Pancreas (tissue), 10 donors: ENCODE results near the gene KRT77. TPM values are rescaled to one million over a fixed set of nuclear protein-coding genes. Genes with fewer than 3 reads are reported as not detected.

ENCODE experiments used
- ATAC-seq, 4 donors: fragments of 200-7000 bp; cut with Tn5 transposase; one replicate each; pipeline versions ENCODE4 v1.8.0 to v1.9.1; 2020; ENCODE audit warnings: mild to moderate bottlenecking in 4 of 4, moderate library complexity in 4 of 4
- DNase-seq, 6 donors: peaks; one replicate each; pipeline ENCODE4 v3.0.0-alpha.2; 2020
- FAIRE-seq: peaks from 2 replicates; lab custom pipeline; 2012; peaks lifted over from hg19 to GRCh38; lab: Jason Lieb, UNC
- H3K27ac ChIP-seq, 4 donors: fragments of 200-600 bp; sonication (generic); 1 replicate in 3 of 4; 2 replicates in 1 of 4; pipeline versions ENCODE4 v1.5.0 to v1.8.0; 2020
- H3K27me3 ChIP-seq, 4 donors: fragments of 200-600 bp; one replicate each; pipeline ENCODE4 v1.8.0; 2021
- H3K36me3 ChIP-seq, 3 donors: fragments of 200-600 bp; sonication (generic) in 1 of 3; one replicate each; pipeline versions ENCODE4 v1.5.0 to v1.8.0; 2020 to 2021
- H3K4me1 ChIP-seq, 3 donors: fragments of 200-600 bp; one replicate each; pipeline ENCODE4 v1.8.0; 2021
- H3K4me3 ChIP-seq, 4 donors: fragments of 200-600 bp; sonication (generic) in 2 of 4; one replicate each; pipeline versions ENCODE4 v1.5.0 to v1.8.0; 2020 to 2021
- H3K9me3 ChIP-seq, 4 donors: fragments of 200-600 bp; one replicate each; pipeline ENCODE4 v1.8.0; 2021
- WGBS, 2 donors: extraction: QIAGEN DNeasy Blood & Tissue Kit; methylation state at CpG; one replicate each; pipeline ENCODE4 v1.1.7; 2013; 5-methylcytosine and 5-hydroxymethylcytosine counted together
- intact Hi-C, 3 donors: fragments of 100-400 bp; cut with DNase I; formaldehyde crosslinking; loops; one replicate each; pipeline versions ENCODE4 v1.11.1 to v1.14.2; 2022
- polyA plus RNA-seq, 2 donors: library from polyadenylated mRNA; stranded (reverse); fragments of 200-250 nt; gene quantifications; one replicate each; pipeline ENCODE4 v1.2.3, GENCODE V29; 2013
- total RNA-seq, 6 donors: library from RNA; stranded (reverse); fragmentation: NEBNext Ultra II Directional in 4 of 6; extraction: Animal tissue kit (Norgen Biotek cat#: 25700) in 4 of 6; gene quantifications; one replicate each; pipeline versions ENCODE4 v1.2.1 to v1.2.4, GENCODE V29; 2021 to 2023
- TF ChIP-seq, protein P1 (sequence below), 4 donors: fragments of 200-600 bp; sonication (generic) in 3 of 4; IDR thresholded peaks; one replicate each; pipeline versions ENCODE4 v1.5.0 to v1.8.0; 2021; ENCODE audit warnings: antibody characterized with exemption in 4 of 4
- donor health status: healthy with polysubstance abuse.
- donor health status: DM: no; HTN: no; CAD: no; lungs with moderate emphysema.
- donor health status: DM: no; HTN: no; CAD: no.
- donor health status: control.
- donor health status: control.
- donor health status: Bipolar disorder and iron deficiency.
- donor health status: DM: yes; HTN: yes; CAD: no.
- donor health status: DM: no; HTN: no; CAD: no.
- donor health status: DM: no; HTN: no; CAD: no.
- donor health status: DM: yes; HTN: yes; CAD: no.

Gene KRT77
- total and polyA plus RNA-seq, 8 donors, result 0.07 TPM; not detected in 7

DNA sequence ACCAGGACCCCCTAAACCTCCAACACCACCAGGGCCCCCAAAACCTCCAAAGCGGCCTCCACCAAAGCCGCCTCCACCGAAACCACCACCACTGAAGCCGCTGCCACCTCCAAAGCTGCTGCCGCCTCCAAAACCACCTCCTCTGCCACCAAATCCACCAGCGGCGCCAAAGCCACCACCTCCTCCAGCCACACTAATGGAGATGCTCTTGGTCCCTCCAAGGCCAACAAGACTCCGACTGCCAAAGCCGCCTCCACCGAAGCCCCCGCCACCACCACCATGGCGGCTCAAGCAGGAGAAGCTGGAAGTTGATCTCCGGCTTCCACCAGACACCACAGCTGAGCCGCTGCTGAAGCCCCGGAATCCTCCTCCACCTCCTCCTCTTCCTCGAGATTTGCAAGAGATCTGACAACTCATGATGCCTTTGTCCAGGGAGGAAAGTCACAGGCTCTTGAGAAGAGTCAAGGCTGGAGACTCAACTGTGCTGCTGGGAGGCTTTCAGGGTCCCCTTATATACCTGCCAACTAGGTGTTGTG is 51.5 kb downstream of the KRT77 start, which contains the start of gene KRT2:
TSS of gene KRT2 (minus strand) at position 486 of the 536 bp plus-strand sequence. CDS start at position 417, 69 bp downstream.
- intact Hi-C loops, result no loop called here
- H3K27me3 ChIP-seq, result peaks cover 0 to 7% (median 0%) of the 10 kb centered on the region in 4 donors
- WGBS, 2 donors, result 93 to 95% methylated on average over 16 of the region's 16 CpGs
- no peak within 1 kb of the TSS for H3K27ac ChIP-seq
- ATAC-seq (no peak), FAIRE-seq (no peak), DNase-seq (no peak)
- H3K4me3 ChIP-seq, result no peak within 1 kb of the TSS
- no peaks in the 10 kb centered on the region for H3K36me3 ChIP-seq
- H3K4me1 ChIP-seq, result no peaks in the 10 kb centered on the region
- H3K9me3 ChIP-seq, result no peaks in the 10 kb centered on the region
- TF ChIP-seq, protein P1, sequence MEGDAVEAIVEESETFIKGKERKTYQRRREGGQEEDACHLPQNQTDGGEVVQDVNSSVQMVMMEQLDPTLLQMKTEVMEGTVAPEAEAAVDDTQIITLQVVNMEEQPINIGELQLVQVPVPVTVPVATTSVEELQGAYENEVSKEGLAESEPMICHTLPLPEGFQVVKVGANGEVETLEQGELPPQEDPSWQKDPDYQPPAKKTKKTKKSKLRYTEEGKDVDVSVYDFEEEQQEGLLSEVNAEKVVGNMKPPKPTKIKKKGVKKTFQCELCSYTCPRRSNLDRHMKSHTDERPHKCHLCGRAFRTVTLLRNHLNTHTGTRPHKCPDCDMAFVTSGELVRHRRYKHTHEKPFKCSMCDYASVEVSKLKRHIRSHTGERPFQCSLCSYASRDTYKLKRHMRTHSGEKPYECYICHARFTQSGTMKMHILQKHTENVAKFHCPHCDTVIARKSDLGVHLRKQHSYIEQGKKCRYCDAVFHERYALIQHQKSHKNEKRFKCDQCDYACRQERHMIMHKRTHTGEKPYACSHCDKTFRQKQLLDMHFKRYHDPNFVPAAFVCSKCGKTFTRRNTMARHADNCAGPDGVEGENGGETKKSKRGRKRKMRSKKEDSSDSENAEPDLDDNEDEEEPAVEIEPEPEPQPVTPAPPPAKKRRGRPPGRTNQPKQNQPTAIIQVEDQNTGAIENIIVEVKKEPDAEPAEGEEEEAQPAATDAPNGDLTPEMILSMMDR (IDR thresholded peaks at IDR 0.05), result no peak

DNA sequence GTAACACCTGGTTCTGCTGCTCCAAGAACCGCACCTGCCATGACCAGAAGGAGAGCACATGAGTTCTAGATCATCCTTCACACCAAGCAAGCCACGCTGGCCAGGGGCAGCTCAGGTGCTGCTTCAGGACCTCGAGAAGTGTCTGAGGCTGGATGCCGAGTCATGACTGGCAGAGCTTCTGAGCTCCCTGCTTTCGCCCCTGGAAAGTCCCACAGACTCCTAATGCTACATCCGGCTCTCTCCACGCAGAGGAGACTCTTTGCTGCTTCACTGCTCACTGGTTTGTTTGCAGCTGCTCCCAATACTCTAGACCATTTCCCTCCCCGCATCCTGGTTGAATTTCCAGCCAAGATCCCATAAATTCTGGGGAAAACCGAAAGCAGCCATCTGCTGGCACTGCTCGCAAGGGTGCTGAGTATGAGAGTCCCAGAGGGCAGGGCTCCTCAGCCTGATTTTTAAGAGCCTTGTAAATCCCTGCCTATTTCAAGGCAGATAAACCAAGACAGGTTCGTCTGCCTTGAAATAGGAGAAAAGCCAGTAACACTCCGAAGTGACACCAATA is 52.7 kb downstream of the KRT77 start:
- Histone ChIP-seq H3K27ac (no peak overlapping the region), H3K4me3 (no peak overlapping the region), H3K9me3 (no peaks in the 10 kb centered on the region), H3K36me3 (no peaks in the 10 kb centered on the region), H3K4me1 (no peaks in the 10 kb centered on the region), H3K27me3 (peaks cover 0 to 7% (median 0%) of the 10 kb centered on the region in 4 donors)
- DNase-seq (no peak), ATAC-seq (no peak), FAIRE-seq (no peak)
- WGBS, 2 donors, result 68 to 74% methylated on average over 12 of the region's 12 CpGs
- intact Hi-C loops, result no loop called here
- TF ChIP-seq, protein P1 (IDR thresholded peaks at IDR 0.05), result no peak

DNA sequence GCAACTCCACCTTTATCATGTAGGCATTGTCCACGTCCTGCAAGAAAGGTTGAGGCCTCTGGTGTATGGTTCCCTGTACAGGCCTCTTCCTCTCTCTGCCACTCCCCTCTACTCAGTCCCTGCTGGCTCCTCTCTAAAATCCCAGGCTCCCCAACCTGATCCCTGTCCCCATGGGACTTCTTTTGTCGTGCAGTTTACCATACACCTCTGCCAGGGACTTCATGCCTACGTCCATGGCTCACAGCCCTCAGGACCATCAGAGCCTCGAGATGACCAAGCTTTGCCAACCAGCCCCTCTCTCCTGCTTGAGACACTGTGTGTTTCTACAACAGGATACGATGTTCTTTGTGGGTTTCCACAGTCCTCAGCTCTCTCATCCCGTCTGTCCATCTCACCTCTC is 54.3 kb downstream of the KRT77 start:
- intact Hi-C loops, result no loop called here
- DNase-seq (no peak), FAIRE-seq (no peak), ATAC-seq (no peak)
- Histone ChIP-seq H3K27ac (no peak overlapping the region), H3K9me3 (no peaks in the 10 kb centered on the region), H3K4me3 (no peak overlapping the region), H3K4me1 (no peaks in the 10 kb centered on the region), H3K27me3 (peaks cover 0 to 6% (median 0%) of the 10 kb centered on the region in 4 donors), H3K36me3 (no peaks in the 10 kb centered on the region)
- 53% methylated on average over 6 of the region's 6 CpGs for WGBS, 2 donors
- TF ChIP-seq, protein P1 (IDR thresholded peaks at IDR 0.05), result no peak

DNA sequence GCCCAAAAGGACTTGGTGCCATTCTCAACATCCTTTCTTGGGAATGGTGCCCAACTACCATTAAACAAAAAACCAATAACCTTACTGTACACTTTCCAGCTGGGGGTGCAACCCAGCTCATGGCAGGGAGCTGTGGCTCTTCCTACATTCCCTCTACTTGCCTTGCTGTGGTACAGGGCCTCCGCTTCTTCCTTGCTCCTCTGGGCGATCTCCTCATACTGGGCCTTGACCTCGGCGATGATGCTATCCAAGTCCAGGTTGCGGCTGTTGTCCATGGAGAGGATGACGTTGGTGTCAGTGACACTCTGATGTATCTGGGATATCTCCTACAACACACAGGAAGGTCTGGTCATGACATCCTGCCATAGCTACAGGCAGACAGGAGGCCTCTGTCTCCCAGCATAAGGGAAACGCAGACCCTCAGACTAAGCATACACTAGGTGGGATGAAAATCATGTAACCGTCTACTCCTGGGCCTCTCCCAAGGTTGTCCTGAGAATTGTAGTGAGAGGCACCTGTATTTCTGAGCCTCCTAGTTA is 55.2 kb downstream of the KRT77 start:
- no peak for ATAC-seq
- FAIRE-seq, result no peak
- intact Hi-C loops, result no loop called here
- Histone ChIP-seq H3K27me3 (no peaks in the 10 kb centered on the region), H3K4me3 (no peak overlapping the region), H3K36me3 (no peaks in the 10 kb centered on the region), H3K4me1 (no peaks in the 10 kb centered on the region), H3K27ac (no peak overlapping the region), H3K9me3 (no peaks in the 10 kb centered on the region)
- 92 to 96% methylated on average over 8 of the region's 8 CpGs for WGBS, 2 donors
- TF ChIP-seq, protein P1 (IDR thresholded peaks at IDR 0.05), result no peak
- no peak for DNase-seq

DNA sequence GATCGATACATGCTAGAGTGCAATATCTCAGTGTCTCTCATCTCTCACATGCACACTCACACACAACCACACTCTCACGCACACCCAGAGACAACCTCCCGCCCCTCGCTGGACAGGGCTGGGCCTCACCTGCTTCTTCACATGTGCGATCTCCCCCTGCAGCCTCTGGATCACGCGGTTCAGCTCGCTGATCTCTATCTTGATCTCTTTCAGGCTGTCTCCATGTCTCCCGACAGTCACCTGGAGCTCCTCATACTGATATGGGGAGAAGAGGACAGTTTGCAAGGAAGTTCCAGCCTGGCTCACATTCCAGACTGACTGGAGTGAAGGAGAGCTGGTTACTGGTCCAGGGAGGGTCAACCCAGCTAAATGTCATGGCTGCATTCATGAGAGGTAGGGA is 55.7 kb downstream of the KRT77 start:
- 88 to 90% methylated on average over 9 of the region's 9 CpGs for WGBS, 2 donors
- no peaks in the 10 kb centered on the region for H3K36me3 ChIP-seq

More for the DNA sequence above, 55.7 kb downstream of the KRT77 start:
- H3K4me1 ChIP-seq, result no peaks in the 10 kb centered on the region
- no peak for FAIRE-seq
- H3K4me3 ChIP-seq, result no peak overlapping the region
- ATAC-seq, result no peak
- no peak overlapping the region for H3K27ac ChIP-seq
- TF ChIP-seq, protein P1 (IDR thresholded peaks at IDR 0.05), result no peak
- H3K9me3 ChIP-seq, result no peaks in the 10 kb centered on the region
- no peaks in the 10 kb centered on the region for H3K27me3 ChIP-seq
- no peak for DNase-seq
- intact Hi-C loops, result no loop called here
